Measurements from ENCODE around the gene CEP152.

CEP152 gene

GRCh38 chr15:48708641-48709040 is 102.2 kb downstream of the CEP152 start:
- no peak overlapping the region for H3K9ac ChIP-seq (ENCODE audit: low read length)
- H3K79me2 ChIP-seq (ENCODE audit: insufficient read depth, low read length): no peaks in the 10 kb centered on the region
- H3F3A ChIP-seq (ENCODE audit: insufficient read depth): no peaks in the 10 kb centered on the region
- H2AFZ ChIP-seq (ENCODE audit: low read depth, low read length, severe bottlenecking): no peak overlapping the region
- H3K36me3 ChIP-seq (ENCODE audit: low read length): no peaks in the 10 kb centered on the region
- H4K20me1 ChIP-seq (ENCODE audit: low read depth, low read length): no peaks in the 10 kb centered on the region
- H3K9me3 ChIP-seq (ENCODE audit: insufficient read depth, low read length): 0 out of 2 replicates have a peak, but pooled peaks cover 3% of the 10 kb centered on the region
- no peaks in the 10 kb centered on the region for H3K9me2 ChIP-seq (replicated peaks; ENCODE audit: insufficient read depth, low read length)
- no peak overlapping the region for H3K4me3 ChIP-seq (ENCODE audit: insufficient read depth, low read length, poor library complexity, severe bottlenecking)
- H3K27me3 ChIP-seq (ENCODE audit: low read length): no peaks in the 10 kb centered on the region
- TF ChIP-seq, protein P1, sequence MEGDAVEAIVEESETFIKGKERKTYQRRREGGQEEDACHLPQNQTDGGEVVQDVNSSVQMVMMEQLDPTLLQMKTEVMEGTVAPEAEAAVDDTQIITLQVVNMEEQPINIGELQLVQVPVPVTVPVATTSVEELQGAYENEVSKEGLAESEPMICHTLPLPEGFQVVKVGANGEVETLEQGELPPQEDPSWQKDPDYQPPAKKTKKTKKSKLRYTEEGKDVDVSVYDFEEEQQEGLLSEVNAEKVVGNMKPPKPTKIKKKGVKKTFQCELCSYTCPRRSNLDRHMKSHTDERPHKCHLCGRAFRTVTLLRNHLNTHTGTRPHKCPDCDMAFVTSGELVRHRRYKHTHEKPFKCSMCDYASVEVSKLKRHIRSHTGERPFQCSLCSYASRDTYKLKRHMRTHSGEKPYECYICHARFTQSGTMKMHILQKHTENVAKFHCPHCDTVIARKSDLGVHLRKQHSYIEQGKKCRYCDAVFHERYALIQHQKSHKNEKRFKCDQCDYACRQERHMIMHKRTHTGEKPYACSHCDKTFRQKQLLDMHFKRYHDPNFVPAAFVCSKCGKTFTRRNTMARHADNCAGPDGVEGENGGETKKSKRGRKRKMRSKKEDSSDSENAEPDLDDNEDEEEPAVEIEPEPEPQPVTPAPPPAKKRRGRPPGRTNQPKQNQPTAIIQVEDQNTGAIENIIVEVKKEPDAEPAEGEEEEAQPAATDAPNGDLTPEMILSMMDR (IDR thresholded peaks at IDR 0.05; ENCODE audit: insufficient read depth, low read length, poor library complexity, severe bottlenecking): no peak
- TF ChIP-seq EZH2phosphoT487 (conservative IDR thresholded peaks at IDR 0.05; ENCODE audit: low read length): no peak
- H3K27ac ChIP-seq (ENCODE audit: low read depth, low read length): no peak overlapping the region
- no peak overlapping the region for H3K4me2 ChIP-seq (ENCODE audit: low read depth, low read length, poor library complexity, severe bottlenecking)

GRCh38 chr15:48705381-48705780 is 105.5 kb downstream of the CEP152 start:
- Histone ChIP-seq H3K36me3 (ENCODE audit: low read length) (no peaks in the 10 kb centered on the region), H3K9me3 (ENCODE audit: insufficient read depth, low read length) (0 out of 2 replicates have a peak, but pooled peaks cover 3% of the 10 kb centered on the region), H3K27me3 (ENCODE audit: low read length) (no peaks in the 10 kb centered on the region), H3K27ac (ENCODE audit: low read depth, low read length) (no peak overlapping the region), H3K9ac (ENCODE audit: low read length) (no peak overlapping the region), H3K4me2 (ENCODE audit: low read depth, low read length, poor library complexity, severe bottlenecking) (no peak overlapping the region), H3K79me2 (ENCODE audit: insufficient read depth, low read length) (no peaks in the 10 kb centered on the region), H3K4me3 (ENCODE audit: insufficient read depth, low read length, poor library complexity, severe bottlenecking) (no peak overlapping the region), H3F3A (ENCODE audit: insufficient read depth) (no peaks in the 10 kb centered on the region), H4K20me1 (ENCODE audit: low read depth, low read length) (no peaks in the 10 kb centered on the region), H3K9me2 (replicated peaks; ENCODE audit: insufficient read depth, low read length) (no peaks in the 10 kb centered on the region), H2AFZ (ENCODE audit: low read depth, low read length, severe bottlenecking) (no peak overlapping the region)
- TF ChIP-seq, protein P1 (IDR thresholded peaks at IDR 0.05; ENCODE audit: insufficient read depth, low read length, poor library complexity, severe bottlenecking): no peak
- no peak for TF ChIP-seq EZH2phosphoT487 (conservative IDR thresholded peaks at IDR 0.05; ENCODE audit: low read length)

DNA sequence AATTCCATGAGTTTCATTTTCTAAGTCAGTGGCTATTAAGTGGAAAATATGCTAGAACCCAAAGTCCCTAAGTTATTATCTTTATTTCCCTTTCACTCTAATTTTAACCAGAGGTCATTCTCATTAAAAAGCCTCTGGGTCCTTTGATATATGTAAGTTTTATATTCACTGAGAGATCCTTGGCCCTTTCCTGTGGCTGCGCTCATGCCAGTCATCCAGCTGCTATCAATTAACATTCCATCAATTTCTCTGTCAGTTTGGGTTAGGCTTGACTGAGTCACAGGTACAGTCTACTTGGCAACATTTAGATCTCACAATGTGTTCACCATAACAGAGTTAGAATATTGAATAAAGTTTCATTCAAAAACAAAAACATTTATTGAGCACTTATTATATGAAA is 107.3 kb downstream of the CEP152 start:
- TF ChIP-seq EZH2phosphoT487 (conservative IDR thresholded peaks at IDR 0.05; ENCODE audit: low read length): no peak
- TF ChIP-seq, protein P1 (IDR thresholded peaks at IDR 0.05; ENCODE audit: insufficient read depth, low read length, poor library complexity, severe bottlenecking): no peak
- no peaks in the 10 kb centered on the region for H3K27me3 ChIP-seq (ENCODE audit: low read length)
- H2AFZ ChIP-seq (ENCODE audit: low read depth, low read length, severe bottlenecking): no peak overlapping the region

More for the DNA sequence above, 107.3 kb downstream of the CEP152 start:
- Histone ChIP-seq H3K4me2 (ENCODE audit: low read depth, low read length, poor library complexity, severe bottlenecking) (no peak overlapping the region), H3K36me3 (ENCODE audit: low read length) (no peaks in the 10 kb centered on the region), H3K79me2 (ENCODE audit: insufficient read depth, low read length) (no peaks in the 10 kb centered on the region), H4K20me1 (ENCODE audit: low read depth, low read length) (no peaks in the 10 kb centered on the region), H3K27ac (ENCODE audit: low read depth, low read length) (no peak overlapping the region), H3F3A (ENCODE audit: insufficient read depth) (no peaks in the 10 kb centered on the region), H3K9me3 (ENCODE audit: insufficient read depth, low read length) (0 out of 2 replicates have a peak, but pooled peaks cover 3% of the 10 kb centered on the region), H3K9me2 (replicated peaks; ENCODE audit: insufficient read depth, low read length) (no peaks in the 10 kb centered on the region), H3K9ac (ENCODE audit: low read length) (no peak overlapping the region), H3K4me3 (ENCODE audit: insufficient read depth, low read length, poor library complexity, severe bottlenecking) (no peak overlapping the region)

Data from SU-DHL-6 (cell line).